Right atrium auricular region (tissue), 2 donors: ENCODE data around the gene TTC28. TPM values are rescaled to one million over a fixed set of nuclear protein-coding genes. Genes with fewer than 3 reads are reported as not detected.
"Not testable (repeated sequence)": the region's sequence is repeated elsewhere in the genome, so short reads cannot be mapped to it uniquely, and the experiment has no call there.

Source experiments
- DNase-seq: peaks from one replicate; pipeline ENCODE4 v3.0.0-alpha.2; 2019; ENCODE audit warnings: low spot score
- H3K27ac ChIP-seq, 2 donors: fragments of 200-600 bp; sonication (generic); 1 replicate in 1 of 2; 2 replicates in 1 of 2; pipeline ENCODE4 v1.5.1; 2016 to 2019
- H3K27me3 ChIP-seq, 2 donors: fragments of 200-600 bp; sonication (generic); one replicate each; pipeline versions ENCODE4 v1.5.1 to v1.6.0; 2017 to 2019
- H3K36me3 ChIP-seq: fragments of 200-600 bp; sonication (generic); one replicate; pipeline ENCODE4 v1.5.1; 2016
- H3K4me1 ChIP-seq, 2 donors: fragments of 200-600 bp; sonication (generic); one replicate each; pipeline versions ENCODE4 v1.5.1 to v1.6.0; 2017 to 2019
- H3K4me3 ChIP-seq, 2 donors: fragments of 200-600 bp; sonication (generic); 1 replicate in 1 of 2; 2 replicates in 1 of 2; pipeline ENCODE4 v1.5.1; 2017 to 2019; ENCODE audit warnings: mild to moderate bottlenecking in 1 of 2, moderate library complexity in 1 of 2
- H3K9me3 ChIP-seq, 2 donors: fragments of 200-600 bp; sonication (generic); one replicate each; pipeline ENCODE4 v1.5.1; 2019
- total RNA-seq, 2 donors: library from RNA; depleted of rRNA; stranded (reverse); fragments of >200 nt; gene quantifications; one replicate each; pipeline ENCODE4 v1.1.0, GENCODE V29; 2016
- TF ChIP-seq, protein P1 (sequence below), 2 donors: fragments of 200-600 bp; sonication (generic); IDR thresholded peaks; one replicate each; pipeline ENCODE4 v1.5.1; 2019; ENCODE audit warnings: antibody characterized with exemption in 2 of 2

TTC28 gene
- total RNA-seq, 2 donors from 2014 or later = 22.1 to 22.3 TPM

- no peaks in the 10 kb centered on the region for H3K36me3 ChIP-seq
- H3K27ac ChIP-seq = no peak overlapping the region
- H3K4me1 ChIP-seq = no peaks in the 10 kb centered on the region
- peaks cover 0 to 4% of the 10 kb centered on the region in 2 donors for H3K9me3 ChIP-seq
- TF ChIP-seq, protein P1, sequence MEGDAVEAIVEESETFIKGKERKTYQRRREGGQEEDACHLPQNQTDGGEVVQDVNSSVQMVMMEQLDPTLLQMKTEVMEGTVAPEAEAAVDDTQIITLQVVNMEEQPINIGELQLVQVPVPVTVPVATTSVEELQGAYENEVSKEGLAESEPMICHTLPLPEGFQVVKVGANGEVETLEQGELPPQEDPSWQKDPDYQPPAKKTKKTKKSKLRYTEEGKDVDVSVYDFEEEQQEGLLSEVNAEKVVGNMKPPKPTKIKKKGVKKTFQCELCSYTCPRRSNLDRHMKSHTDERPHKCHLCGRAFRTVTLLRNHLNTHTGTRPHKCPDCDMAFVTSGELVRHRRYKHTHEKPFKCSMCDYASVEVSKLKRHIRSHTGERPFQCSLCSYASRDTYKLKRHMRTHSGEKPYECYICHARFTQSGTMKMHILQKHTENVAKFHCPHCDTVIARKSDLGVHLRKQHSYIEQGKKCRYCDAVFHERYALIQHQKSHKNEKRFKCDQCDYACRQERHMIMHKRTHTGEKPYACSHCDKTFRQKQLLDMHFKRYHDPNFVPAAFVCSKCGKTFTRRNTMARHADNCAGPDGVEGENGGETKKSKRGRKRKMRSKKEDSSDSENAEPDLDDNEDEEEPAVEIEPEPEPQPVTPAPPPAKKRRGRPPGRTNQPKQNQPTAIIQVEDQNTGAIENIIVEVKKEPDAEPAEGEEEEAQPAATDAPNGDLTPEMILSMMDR (IDR thresholded peaks at IDR 0.05) = no peak
- DNase-seq = no peak
- no peak overlapping the region for H3K4me3 ChIP-seq
- no peaks in the 10 kb centered on the region for H3K27me3 ChIP-seq
These were observed 507.9 kb downstream of the TTC28 start for GRCh38 chr22:28171712-28172111.

DNA sequence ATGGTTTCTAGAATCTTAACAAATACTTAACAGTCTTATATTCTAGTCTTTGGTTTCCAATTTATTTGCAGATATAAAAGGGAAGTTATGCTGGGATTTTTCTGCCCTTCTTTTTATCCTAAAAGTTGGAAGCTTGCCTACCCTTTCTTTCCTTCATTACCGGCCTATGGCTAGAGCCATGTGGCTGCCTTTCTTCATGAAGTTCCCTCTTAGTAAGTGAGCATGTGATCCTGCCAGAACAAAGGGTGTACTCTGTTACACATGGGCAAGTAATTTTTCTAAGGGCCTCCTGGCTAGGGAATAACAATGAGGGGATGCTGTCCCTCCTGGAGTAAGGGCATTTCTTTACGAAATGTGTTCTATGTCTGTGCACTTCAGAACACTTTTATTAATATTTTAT, 508.5 kb downstream of the TTC28 start:
- no peak overlapping the region for H3K27ac ChIP-seq
- no peaks in the 10 kb centered on the region for H3K36me3 ChIP-seq
- TF ChIP-seq, protein P1 (IDR thresholded peaks at IDR 0.05) = no peak
- H3K27me3 ChIP-seq = no peaks in the 10 kb centered on the region
- peaks cover 0 to 4% of the 10 kb centered on the region in 2 donors for H3K9me3 ChIP-seq
- H3K4me1 ChIP-seq = no peaks in the 10 kb centered on the region
- H3K4me3 ChIP-seq = no peak overlapping the region
- no peak for DNase-seq

- H3K4me1 ChIP-seq, H3K36me3 ChIP-seq, H3K9me3 ChIP-seq, DNase-seq, H3K27ac ChIP-seq, H3K4me3 ChIP-seq, H3K27me3 ChIP-seq: not testable (repeated sequence)
These were observed 510.3 kb downstream of the TTC28 start for GRCh38 chr22:28169314-28169713.

- Histone ChIP-seq H3K9me3 (peaks cover 0 to 5% of the 10 kb centered on the region in 2 donors), H3K4me1 (no peaks in the 10 kb centered on the region), H3K36me3 (no peaks in the 10 kb centered on the region), H3K27ac (no peak overlapping the region), H3K27me3 (no peaks in the 10 kb centered on the region), H3K4me3 (no peak overlapping the region)
- DNase-seq = no peak
- TF ChIP-seq, protein P1 (IDR thresholded peaks at IDR 0.05) = no peak
These were observed 523.8 kb downstream of the TTC28 start for GRCh38 chr22:28155808-28156207.

DNA sequence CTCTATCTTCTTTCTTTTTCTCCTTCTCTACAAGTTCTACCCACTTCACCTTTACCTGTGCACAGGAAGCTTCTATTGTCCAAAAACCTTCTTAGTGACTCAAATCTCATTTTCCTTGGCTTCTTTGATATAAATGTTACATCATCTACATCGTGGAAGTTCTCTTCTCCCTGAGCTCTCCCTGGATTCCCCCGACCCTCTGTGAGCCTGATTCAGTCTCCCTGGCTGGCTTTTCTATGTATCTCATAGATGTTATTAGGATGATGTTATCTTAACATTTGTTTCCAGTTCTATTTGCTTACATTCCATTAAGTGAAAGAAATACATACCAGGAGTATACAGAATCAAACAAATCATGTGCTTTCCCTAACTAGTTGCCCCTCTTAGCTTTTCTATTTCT, 524.8 kb downstream of the TTC28 start:
- H3K27ac ChIP-seq = no peak overlapping the region
- no peak for DNase-seq
- peaks cover 0 to 5% of the 10 kb centered on the region in 2 donors for H3K9me3 ChIP-seq
- H3K4me1 ChIP-seq = no peaks in the 10 kb centered on the region
- TF ChIP-seq, protein P1 (IDR thresholded peaks at IDR 0.05) = no peak
- no peaks in the 10 kb centered on the region for H3K27me3 ChIP-seq
- no peaks in the 10 kb centered on the region for H3K36me3 ChIP-seq
- H3K4me3 ChIP-seq = no peak overlapping the region

DNA sequence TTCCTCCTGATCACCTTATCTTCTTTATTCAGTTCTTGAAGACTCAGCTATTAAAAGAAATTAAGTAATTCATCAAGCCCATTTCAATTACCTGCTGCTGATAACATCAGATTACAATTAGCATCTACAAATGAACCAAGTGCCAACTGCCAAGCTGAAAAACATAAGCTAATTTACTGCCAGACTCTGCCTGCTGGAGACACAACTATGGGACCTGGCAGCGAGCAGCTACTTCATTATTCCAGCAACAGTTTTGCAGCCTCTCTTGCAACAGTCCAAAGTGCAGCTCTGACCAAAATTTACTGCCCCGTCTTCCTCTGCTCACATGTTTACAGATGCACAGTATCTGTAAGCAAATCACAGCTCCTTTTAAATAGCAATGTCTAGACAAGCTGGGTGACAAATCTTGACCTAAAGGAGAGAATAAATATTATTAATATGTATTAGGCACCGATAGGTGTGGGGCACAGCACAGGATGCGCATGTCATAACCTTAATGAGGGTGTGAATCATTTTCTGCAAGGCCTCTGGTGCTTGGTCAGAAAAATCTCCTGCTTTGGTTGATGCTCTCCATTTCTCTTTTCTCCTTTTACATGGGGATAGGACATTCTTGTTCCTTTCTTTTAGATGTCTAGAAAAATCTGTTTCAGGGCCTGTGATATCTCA, 528.4 kb downstream of the TTC28 start:
- no peaks in the 10 kb centered on the region for H3K27me3 ChIP-seq
- no peaks in the 10 kb centered on the region for H3K36me3 ChIP-seq
- H3K9me3 ChIP-seq = no peaks in the 10 kb centered on the region
- no peak overlapping the region for H3K27ac ChIP-seq
- no peak overlapping the region for H3K4me3 ChIP-seq
- no peak for DNase-seq
- no peaks in the 10 kb centered on the region for H3K4me1 ChIP-seq
- TF ChIP-seq, protein P1 (IDR thresholded peaks at IDR 0.05) = no peak
